Activated CD8-positive, alpha-beta memory T cell treated with anti-CD3 and anti-CD28 coated beads for 24 hours (primary cell): Measurements from ENCODE around the gene C5orf46.
"Not testable (repeated sequence)": the region's sequence is repeated elsewhere in the genome, so short reads cannot be mapped to it uniquely, and the experiment has no call there.

Experiments used
- DNase-seq: peaks from one replicate; pipeline ENCODE4 v3.0.0-alpha.2; 2020

Gene C5orf46

DNA sequence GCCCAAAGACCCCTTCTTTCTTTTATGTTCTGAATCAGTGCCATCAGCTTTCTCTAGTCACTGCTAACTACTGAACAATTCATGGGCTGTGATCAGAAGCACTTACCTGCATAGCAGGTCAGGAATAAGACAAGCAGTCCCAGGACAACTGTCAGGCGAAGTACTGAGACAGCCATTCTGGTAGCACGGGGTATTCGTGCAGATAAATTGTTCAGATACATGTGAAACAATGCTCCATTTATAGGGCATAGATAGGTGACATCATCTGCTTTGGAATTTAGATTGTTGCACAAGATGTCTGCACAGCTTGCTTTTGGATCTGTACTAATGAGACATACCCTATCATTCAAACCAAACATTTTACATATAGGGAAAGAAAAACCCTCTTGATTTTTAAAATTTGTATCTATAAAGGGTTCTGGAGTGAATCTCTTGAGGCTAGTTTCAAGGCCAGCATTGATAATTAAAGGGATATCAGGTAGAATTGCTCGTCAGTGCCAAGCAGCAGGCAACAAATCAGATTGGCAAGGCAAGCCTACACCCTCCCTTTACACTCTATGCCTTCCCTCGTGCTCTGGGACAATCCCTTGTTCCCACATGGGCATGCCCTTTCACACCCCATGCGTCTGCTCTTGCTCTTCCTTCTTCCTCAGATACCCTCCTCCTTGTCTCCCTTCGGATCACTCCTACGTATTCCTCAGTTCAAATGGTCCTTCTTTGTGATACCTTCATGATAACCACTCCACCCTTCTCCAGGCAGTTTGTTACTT lies at the start of gene C5orf46:
Gene C5orf46, minus strand, starts transcription at position 213 of the 770 bp plus-strand sequence. Its CDS starts 37 bp downstream, at position 176.
- DNase-seq = no peak

- DNase-seq = no peak
Observed at GRCh38 chr5:147954971-147955370, 48.6 kb upstream of the C5orf46 start.

DNA sequence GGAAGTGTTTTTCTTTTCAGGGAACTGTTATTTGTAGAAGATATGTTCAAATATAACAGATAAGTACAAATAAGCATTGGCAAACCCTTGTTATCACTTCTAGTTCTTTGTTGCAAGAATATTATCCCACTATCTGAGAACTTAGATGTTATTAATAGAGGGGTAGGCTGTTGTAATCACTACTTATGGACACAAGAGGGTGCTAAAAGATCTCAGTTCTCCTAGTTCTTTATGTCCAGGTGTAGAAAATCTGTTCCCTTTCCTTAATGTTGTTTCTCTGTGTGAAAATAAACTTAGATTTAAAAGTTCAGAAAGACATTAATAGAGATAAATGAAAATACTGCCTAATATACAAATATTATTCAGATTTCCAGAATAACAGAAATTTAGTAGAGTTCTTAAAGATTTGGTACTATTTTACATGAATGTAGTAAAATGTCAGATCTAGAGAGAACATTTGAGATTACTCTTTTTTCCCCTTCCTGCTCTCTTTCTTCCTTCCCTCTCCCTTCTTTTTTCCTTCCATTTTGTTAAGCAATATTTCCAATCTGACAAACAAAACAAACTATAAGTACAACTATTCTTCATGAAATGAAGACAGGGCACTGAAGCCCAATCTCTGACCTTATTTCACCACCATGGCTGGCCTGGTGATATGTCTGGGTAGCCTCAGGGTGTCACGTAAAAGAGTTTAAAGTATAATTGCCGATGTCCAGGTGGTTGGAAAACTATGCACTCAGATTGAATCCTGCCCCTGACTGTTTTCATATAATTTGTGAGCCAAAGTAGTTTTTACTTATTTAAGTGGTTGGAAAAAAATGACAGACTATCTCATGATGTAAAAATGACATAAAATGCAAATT lies 43.6 kb upstream of the C5orf46 start:
- no peak for DNase-seq

DNA sequence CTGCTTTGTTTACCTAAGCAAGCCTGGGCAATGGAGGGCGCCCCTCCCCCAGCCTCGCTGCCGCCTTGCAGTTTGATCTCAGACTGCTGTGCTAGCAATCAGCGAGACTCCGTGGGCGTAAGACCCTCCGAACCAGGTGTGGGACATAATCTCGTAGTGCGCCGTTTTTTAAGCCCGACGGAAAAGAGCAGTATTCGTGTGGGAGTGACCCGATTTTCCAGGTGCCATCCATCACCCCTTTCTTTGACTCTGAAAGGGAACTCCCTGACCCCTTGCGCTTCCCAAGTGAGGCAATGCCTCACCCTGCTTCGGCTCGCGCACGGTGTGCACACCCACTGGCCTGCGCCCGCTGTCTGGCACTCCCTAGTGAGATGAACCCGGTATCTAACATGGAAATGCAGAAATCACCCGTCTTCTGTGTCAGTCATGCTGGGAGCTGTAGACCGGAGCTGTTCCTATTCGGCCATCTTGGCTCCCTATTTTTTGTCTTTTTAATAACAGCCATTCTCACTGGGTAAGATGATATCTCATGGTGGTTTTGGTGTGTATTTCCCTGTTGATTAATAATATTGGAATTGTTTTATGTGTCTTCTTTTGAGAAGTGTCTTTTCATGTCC lies 40.4 kb upstream of the C5orf46 start:
- DNase-seq = not testable (repeated sequence)

DNA sequence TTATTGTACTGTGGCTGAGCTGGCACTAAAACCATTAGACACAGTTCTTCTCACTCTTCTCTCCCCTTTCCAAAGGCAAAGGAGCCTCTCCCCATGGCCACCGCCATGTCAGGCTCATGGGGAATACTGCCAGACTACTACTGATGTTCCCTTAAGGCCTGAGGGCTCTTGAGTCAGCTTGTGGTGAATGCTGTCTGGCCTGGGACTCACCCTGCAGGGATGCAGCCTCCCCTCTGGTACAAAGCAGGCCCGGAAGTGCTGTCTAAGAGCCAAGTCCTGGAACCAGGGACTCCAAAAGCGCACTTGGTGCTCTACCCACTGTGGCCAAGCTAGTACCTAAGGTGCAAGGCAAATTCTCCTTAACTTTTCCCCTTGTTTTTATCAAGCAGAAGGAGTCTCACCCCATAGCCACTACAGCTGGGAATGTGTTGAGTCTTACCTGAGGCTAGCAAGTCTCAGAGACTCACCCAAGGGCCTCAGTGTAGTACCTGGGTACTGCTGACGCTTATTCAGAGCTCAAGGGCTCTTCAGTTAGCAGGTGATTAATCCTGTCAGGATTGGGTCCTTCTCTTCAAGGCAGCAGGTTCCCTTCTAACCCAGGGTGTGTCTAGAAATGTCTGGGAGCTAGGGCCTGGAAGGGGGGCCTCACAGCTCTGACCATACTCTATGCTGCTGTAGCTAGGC lies 33.2 kb upstream of the C5orf46 start:
- DNase-seq = no peak

DNA sequence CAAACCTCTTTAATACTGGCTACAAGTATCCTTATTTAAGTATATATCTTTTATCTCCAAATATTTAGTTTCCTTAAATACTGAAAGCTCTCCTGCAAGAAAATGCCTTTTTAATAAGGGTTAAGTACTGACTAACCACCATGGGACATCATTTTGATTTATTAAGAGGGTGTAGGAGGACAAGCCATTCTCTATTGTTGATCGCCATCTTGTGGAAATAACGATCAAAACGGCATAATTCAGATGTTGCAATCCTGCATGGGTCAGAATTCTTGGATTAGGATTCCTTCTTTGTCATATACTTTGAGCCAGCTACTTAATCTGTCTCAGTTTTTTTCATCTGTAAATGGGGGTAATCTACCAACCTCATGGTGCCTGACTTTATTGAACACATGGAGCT lies 28.7 kb upstream of the C5orf46 start:
- DNase-seq = no peak

DNA sequence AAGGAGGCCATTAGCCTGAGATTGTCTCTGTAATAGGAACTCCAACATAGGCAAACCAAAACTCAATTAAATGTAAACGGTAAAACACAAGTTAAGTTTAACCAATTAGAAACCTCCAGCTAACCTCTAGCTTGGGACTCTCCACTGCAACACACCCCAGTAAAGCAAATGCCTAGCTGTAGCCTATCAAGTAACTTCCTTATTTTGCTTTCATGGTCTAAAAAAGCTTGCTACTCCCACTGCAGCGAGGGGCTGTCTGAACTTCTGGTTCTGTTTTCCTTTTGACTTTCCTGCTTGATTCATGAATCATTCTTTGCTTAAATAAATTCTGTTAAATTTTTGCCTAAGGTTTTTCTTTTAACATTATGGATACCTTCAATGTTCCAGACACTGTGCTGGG lies 24.4 kb upstream of the C5orf46 start:
- no peak for DNase-seq

GRCh38 chr5:147927901-147928300 lies 21.6 kb upstream of the C5orf46 start:
- DNase-seq = no peak

GRCh38 chr5:147925020-147925419 lies 18.7 kb upstream of the C5orf46 start:
- no peak for DNase-seq

GRCh38 chr5:147921136-147921535 lies 14.8 kb upstream of the C5orf46 start:
- no peak for DNase-seq

GRCh38 chr5:147920420-147921030 lies 14.2 kb upstream of the C5orf46 start:
- DNase-seq = no peak

DNA sequence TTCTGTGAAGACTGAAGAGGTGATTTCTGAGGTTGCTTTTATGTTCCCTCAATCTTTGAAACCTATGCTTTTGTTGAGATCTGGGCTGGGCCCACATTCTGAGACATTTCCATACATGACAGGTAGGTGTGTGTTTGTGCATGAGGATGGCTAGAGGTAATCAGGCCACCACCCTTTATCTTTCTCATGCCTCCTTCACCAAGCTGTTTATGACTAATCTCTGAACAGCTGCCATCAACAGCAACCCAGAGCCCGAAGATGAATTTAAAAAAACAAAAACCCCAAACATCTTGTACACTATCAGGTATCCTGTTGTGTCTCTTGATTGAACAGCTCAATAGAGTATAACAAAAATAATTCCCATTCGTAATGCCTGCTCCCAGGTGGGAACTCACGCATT lies 12.6 kb upstream of the C5orf46 start:
- DNase-seq = no peak

- no peak for DNase-seq
Observed at GRCh38 chr5:147918101-147918685, 11.9 kb upstream of the C5orf46 start.

DNA sequence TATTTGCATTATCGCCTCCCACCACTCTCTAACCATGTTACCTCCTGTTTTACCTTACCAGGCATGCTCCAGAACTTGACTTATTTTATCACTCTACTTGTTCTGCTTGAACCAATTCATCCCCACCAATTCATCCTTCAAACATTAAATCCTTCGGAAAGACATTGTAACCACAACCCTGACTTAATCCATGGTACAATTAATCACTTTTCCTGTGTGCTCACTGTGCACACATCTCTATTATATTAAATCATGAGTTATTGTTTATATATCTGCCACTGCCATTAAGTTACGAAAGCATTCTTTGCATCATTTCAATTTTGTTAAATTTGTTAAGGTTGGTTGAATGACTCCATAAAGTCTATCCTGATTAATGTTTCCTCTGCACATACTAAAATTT lies 7.4 kb upstream of the C5orf46 start:
- no peak for DNase-seq

- DNase-seq = no peak
Observed at GRCh38 chr5:147912011-147912410, 5.7 kb upstream of the C5orf46 start.

GRCh38 chr5:147911427-147911826 lies 5.1 kb upstream of the C5orf46 start:
- no peak for DNase-seq

DNA sequence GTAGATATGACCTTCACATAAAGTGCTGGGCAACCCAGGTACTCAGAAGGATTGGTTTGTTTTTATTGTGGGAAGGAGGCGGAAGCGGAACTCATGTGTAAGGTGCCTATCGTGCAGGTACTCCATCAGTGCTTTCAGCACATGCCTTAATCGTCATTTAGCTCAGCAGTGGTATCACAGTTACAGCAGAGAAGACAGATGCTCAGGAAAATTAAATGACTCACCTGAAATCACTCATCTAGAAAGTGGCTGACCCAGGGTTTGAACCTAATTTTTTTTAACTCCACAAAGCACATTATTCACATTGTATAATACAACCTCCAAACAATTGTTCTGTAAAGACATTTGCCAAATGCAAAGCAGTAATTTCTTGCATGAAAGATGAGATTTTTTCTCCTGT lies 2.2 kb downstream of the C5orf46 start:
- no peak for DNase-seq

DNA sequence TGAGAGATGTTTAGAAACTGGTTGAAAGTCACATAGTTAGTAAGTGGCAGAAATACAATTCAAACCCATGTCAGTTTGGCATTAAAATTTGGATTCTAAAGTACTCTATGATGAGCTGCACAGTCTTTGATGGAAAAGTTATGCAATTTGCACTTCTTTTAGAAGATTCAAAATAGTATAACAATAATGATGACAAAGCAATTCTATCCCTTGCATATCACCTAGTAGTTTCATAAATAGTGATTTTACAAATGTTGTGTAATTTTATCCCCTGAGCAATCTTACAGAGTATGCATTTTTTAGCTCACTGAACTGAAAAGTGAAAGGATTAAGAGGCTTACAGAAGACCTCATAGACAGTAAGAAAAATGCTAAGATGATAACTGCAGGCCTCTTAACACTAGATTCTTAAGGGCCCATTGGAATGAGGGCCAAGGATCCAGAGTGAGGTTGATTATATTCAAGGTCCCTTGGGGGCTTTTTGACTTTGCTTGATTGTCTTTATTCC lies 3.7 kb downstream of the C5orf46 start:
- DNase-seq = no peak

- no peak for DNase-seq
Observed at GRCh38 chr5:147901599-147902039, 4.7 kb downstream of the C5orf46 start.

DNA sequence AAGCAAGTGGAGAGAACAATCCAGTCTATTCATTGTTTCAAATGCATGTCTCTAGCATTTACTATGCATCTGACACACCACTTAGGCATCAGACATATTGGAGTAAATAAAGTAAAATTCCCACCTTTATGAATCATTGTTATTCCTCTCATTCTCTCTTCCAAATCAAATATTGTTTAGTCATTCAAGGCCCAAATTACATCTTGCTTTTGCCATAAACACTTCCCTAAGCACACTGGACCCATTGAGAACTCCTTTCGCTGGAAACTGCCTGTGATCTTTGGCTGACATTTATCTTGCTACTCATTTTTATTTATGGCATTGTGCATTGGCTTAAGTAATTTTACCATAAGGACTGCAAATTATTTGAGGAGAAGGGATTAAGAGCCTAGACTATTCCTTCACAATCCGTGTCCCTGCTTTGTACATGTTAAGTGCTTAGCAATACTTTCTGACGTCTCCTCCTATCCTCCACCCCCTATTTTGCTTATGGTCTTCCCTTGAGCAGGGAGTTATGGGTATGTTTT lies 7.4 kb downstream of the C5orf46 start:
- no peak for DNase-seq

DNA sequence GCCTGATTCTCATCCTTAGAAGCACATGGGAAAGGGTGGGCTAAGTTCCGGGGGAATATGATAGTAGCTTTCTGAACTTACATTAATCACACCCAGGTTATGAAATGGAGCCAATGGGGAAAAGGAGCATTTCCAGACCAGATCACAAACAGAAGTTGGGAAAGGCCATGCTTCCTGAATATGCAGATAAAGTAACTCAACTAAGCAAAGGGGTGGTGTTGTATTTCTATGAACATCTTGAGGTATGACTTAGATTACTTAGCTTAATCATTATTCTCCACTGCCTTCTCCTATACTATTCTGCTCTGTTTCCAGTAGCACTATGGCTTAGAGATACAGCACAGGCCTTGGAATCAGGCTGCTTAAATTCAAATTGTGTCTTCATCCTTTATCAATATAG lies 10.5 kb downstream of the C5orf46 start:
- DNase-seq = no peak

DNA sequence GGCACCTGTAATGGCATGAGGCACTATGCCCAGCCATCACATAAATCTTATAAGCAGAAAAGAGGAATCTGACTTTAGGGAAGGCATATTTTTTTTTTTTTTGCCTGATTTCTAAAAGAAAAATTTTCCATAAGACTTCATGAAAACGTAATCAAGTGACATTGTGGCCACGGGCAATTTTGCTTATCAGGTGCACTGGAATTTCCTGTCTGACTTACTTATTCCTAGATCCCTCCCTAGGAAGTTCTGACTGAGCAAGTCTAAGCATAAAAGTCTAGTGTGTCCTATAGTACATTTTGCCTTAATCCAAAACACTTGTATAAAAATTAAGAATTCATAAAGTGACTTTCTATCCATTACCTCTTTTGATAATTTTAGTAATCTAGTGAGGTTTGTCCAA lies 12.5 kb downstream of the C5orf46 start:
- DNase-seq = no peak
